ENCODE results near the gene KCNA2.
A peak's percentile ranks its signal among the peaks of the same experiment; 100 is the strongest.

KCNA2 gene

DNA sequence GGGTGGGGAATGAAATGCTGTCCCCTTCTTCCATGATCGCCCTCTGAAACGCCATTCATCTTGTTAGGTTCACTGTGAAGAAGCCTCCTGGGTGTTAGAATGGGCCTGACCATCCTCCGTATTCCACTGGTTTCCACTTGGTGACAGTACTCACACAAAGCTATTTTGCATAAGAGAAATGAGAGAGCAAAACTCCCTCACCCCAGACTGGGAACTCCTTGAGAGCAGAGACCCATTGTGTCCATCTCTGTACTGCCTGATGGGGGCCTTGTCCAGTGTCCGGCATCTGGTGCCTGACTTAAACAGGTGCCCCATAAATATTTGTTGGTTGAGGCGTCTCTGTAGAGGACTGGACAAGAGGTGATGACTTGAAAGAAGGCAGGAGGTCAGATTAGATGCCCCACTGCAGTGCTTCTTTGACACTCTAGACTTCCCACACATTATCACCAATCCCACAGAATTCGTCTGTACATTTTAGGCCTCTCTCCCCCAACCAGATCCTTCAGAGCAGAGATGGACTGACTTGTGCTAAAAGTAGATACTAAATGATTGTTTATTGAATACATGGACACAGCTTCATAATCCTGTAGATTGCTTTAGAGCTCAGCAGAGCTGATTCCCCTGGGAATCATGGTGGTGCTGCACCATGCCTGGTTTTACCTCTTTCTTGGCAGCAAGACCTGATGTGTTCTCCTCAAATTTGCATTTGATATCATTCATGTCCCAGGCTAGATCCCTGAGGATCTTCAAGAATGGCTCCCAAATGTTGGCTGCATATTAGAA is 22.4 kb upstream of the KCNA2 start:
- no peak for DNase-seq

DNA sequence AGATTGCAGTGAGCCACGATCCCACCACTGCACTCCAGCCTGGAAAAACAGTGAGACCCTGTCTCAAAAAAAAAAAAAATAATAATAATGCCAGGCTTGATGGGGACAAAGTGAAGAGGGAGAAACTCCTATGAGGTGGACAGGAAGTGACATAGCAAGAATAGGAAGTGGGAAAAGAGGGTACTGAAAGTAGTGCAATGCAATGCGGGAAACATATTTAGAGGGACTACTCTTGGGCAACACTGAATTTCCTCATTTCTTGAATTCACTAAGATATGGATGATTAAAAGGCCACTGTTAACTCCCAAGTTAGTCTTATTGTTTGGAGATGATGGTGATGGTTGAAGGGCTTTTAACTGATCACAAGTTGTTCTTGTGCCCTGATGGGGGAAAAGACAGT is 21.6 kb upstream of the KCNA2 start:
- DNase-seq = no peak

DNA sequence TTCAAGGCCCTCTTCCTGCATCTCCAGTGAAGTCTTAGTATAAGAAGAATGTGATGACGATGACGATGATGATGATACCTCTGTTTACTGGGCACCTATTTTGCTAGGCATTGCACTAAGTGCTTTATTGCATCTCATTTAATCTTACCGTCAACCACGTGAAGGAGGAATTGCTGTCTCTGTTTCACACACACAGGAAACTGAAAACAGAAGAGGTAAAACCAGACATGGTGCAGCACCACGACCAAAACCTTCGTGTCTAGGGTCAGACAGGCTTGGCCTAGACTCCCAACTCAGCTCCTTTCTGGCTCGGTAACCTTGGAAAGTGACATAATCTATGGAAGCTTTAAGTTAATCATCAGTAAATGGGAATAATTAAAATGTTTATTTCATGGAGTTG is 20.7 kb upstream of the KCNA2 start:
- DNase-seq = no peak

DNA sequence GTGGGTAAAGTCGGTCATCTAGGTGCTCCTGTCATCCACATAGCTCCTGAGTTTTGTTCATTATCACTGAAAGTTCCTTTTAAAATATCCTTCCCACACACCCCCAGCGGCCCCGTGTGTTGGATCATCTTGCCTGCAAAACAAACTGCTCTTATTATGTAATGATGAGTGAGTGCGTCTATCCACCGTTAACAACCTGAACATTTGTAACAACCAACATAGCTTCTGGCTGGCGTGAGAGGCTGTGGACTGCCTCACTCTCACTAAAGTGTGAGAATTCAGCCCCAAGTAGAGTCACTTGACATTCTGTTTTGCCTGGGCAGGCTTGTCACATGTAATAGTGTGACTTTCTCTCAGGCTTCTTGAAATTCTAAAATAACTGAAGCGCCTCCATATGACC is 14.5 kb upstream of the KCNA2 start:
- DNase-seq = no peak

DNA sequence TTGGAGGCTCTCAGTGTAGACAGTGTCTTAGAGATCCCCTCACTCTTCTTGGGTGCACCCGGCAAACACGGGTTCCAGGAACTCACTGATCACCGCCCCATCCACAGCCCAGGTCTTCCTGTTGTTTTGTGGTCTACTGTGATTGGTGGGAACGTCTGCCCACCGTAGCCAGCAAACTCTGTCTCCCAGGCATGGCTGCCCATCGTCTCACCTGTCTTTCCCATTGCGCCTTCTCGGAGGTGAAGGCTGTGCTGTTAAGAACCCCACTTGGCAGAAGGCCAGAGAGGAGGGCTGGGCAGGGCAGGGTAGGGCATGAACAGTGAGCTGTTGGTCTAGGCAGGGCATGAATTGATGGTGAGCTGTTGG is 14.1 kb upstream of the KCNA2 start:
- no peak for DNase-seq

DNA sequence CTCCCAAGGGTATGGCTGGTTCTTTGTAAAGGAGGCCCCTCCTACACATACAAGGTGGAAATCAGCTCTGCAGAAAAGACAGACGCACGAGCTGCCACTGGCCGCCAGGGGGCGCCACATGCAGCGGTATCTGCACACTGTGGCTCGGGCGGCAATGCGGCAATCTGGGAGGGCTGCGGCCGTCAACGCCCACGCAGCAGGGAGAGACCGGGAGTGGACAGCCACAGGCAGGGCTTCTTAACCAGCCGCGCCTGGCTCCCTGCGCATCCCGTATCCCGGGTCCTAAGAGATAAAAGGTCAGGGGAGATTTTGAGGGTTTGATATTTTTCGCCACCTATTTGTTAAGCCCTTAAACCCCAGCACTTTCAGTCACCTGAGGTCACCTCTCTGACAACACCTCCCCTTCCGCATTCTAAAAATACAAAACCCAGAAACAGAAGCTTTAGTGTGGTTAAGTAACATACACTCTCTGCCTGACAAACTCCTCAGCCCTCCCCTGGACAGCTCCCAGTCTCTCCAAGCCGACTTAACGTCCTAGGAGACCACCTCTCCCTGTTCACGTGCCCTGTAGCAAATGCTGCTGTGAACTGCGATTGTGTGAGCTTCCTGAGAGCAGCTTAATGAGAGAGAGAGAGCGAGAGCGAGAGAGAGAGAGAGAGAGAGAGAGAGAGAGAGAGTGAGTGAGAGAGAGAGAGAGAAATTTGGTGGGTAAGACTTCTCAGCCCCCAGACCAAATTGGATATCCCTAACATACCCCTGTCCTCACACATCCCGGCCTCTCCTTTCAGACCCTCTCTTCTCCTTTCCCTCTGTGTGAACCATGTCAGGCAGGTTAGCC is 13.5 kb upstream of the KCNA2 start:
- DNase-seq = peak; percentile 53

DNA sequence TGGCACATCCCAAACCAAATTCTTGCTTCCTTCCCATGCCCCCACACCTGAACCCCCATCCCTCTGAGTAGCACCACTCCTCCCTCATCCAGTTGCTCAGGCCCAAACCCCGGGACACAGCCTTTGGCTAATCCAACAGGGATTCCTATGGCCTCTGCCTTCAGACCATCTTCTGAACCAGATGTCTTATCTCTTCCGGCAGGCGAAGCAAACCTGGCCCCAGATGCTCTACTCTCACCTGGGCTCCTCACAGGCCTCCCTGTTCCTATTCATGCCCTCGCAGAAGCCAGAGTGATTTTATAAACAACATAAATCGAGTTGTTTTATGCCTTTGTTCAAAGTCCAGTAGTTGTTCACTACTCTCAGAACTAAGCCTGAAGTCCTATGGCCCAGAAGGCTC is 12.5 kb upstream of the KCNA2 start:
- no peak for DNase-seq

DNA sequence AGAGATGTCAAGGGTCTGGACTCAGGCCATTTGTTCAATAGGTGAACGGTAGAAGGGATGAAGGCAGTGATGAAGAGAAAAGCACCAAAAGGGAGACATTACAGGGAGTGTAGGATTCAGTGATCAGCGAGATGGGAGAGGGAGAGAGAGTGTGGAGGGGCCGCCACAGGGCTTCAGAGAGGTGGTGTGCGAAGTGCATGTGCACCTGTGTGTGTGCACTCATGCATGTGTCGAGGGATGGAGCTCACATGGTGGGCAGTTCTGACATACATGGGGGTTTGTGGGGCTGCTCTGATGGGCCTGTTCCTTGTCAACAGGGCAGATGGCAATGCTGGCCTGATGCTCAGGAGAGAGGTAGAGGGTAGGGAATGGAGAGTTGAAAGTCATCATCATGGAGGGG is 11.4 kb upstream of the KCNA2 start:
- DNase-seq = no peak

DNA sequence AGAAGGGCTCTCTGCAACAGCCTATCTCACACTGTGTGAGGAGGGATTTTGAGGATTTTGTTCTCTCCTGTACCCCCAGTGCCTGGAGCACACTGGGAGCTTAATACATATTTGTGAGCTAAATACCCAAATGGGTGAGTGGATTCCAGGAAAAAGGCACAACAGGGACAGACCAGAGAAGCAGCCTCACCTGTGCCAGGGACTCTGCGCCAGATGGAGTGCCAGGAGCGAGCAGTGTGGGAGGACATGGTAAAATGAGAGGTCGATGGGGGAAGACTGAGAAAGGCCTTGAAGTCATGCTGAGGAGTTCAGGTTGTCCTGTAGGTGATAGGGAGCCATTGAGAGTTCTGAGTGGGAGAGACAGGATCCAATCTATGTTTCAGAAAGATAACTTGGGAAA is 11.0 kb upstream of the KCNA2 start:
- no peak for DNase-seq

DNA sequence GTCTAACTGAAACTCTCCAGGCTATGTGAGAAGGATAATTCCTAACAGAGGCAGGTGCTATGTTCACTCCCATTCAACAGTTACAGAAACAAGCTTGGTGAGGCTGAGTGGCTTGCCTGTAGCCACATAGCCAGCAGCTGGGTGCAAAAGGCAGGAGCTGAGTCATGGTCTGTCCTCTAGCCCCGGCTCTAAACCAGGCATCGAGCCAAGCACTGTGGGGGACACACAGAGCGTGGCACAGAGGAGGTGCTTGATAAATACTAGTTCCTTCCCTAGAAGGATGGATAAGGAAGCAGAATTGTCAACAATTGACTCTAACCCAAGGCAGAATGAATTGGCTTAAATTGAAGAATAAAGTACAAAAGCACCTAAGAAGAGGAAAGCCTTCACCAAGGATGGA is 10.4 kb upstream of the KCNA2 start:
- peak; percentile 12 for DNase-seq

DNA sequence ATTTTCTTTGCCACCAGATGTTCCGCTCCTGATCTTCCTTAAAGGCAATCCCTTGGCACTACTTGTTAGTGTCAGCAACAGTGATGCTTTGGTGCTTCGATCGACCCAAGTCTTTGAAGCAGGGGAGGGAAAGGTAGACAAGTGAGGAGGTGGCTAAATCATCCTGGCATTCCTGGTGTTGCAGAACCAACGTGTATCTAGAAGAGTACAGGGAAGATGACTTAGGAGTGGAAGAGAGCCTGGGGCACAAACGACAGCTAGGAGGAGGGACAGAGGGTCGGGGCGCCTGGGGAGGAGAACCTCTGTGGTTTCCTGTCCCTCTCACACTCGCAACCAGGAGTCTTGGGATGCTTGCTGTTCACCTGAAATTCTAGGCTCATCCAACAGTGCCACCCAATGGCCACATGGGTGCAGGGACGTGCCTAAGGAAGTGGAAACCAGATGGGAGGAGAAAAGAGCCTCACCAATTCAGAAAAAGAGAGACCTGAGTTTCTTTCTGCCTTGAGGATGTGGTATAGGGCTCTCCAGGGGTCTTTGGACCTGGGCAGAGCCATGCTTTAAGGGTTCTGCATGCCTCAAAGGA is 9.5 kb upstream of the KCNA2 start:
- peak; percentile 43 for DNase-seq

DNA sequence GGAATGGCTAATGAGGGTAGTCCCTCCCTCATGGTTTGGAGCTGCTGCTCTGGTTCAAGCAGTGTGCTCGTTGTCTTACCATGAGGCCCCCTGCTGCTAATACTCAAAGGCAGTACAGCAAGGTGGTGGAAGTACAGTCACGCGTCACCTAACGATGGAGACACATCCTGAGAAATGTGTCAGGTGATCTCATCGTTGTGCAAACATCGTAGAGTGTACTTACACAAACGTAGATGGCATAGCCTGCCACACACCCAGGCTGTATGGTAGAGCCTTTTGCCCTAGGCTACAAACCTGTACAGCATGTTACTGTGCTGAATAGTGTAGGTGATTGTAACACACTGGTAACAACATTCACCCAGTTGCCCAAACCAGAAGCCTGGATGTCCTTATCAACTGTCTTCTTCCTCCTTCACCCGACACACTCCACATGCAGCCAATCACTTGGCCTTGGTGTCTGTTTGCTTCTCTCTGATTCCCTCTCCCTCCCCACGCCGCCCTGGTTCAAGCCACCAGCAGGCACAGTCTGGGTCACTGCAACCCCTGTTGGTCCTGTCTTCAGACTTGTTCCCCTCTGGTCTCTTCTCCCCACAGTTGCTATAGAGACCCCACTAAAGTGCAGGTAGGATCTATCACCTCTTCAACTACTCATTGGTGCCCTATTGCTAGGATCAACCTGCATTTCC is 6.0 kb upstream of the KCNA2 start:
- no peak for DNase-seq

DNA sequence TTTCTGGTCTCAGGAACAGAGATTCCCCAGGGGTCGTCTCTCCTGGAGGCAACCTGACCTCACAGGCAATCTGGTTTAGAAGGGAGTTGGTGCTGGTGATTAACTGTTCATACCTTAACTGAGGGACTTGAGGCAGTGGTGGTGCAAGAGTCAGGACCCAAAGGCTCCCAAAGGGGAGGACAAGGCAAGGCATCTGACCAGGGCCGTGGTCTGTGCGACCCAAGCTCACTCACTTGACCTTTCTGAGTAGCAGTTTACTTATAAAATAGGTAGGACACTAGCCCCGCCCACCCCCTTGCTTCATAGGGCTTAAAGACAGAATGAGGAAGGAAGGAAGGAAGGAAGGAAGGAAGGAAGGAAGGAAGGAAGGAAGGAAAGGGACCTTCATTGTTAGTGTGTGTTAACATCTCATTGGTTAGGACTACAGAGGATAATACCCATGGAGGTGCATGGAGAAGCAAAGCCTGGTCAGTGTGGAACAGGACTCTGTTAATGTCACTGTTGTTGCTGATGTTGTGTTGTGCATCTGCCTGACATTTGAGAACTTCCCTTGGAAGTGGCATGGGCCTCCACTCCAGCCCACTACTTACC is 4.6 kb upstream of the KCNA2 start:
- DNase-seq = no peak

DNA sequence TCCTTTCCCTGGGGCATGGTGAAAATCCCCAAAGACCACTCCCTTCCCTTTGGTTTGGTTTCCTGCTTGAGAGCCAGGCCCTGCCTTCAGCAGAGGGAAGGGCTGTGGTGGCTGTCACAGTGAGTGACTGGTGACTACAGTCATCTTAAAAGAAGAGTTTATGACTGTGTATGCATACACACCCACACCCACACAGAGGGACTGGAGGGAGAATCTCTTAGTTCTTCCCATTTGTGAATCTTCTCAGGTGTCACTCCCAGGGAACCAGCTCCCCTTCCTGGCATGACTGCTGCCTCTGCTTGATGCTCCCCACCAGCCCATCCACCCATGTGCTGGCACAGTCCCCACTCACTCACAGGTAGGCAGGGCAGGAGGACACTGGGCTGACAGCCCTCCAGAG is 3.9 kb upstream of the KCNA2 start:
- DNase-seq = no peak

DNA sequence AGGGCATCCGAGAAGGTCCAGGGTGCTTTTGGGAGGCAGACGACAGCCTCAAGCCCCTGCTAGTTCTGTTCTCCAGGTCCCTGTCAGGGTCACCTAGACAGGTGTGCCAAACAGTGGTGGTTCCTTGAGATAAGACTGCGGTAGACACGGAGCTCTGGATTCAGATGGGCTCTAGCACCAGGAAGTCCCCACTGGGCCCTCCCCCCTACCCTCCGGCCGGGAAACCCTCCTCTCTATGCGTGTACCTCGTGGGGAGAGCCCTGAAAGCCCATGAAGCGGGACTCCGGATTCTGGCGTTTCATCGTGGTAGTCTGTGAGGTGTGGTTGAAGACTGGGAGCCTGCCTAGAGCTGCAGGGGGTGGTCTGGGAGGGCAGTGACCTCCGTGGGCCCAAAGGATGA is 2.1 kb upstream of the KCNA2 start:
- no peak for DNase-seq

DNA sequence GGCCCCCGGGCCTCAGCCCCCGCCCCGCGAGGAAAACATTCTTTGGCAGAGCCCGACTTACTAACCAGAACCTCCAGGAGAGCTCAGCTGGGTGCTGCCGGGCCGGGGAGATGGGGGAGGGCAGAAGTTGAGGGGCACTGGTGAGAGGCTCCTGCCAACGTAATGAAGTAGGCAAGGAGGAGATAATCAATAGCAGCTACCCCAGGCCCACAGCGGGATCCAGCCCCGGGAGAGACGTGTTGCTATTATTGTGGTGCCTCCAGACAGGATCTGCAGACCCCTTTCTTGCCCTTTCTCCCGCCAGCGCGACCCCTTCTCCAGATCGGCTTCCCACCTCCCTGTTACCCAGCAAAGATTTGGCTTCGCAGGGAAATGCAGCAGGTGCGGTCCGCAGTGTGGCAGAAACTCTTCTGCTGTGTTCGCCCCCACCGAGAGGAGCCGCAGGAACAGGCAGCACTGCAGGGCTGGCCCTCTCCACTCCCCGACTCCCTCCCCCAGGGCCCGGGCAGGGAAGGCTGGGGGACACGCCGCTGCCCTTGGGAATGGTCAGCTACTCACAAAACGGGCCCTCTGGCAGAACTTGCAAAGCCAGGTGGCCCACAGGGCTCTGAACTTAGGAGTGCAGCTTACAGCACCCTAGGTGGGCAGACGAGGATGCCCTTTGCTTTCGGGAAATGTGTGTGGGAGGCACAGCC is 1.5 kb upstream of the KCNA2 start:
- DNase-seq = no peak

DNA sequence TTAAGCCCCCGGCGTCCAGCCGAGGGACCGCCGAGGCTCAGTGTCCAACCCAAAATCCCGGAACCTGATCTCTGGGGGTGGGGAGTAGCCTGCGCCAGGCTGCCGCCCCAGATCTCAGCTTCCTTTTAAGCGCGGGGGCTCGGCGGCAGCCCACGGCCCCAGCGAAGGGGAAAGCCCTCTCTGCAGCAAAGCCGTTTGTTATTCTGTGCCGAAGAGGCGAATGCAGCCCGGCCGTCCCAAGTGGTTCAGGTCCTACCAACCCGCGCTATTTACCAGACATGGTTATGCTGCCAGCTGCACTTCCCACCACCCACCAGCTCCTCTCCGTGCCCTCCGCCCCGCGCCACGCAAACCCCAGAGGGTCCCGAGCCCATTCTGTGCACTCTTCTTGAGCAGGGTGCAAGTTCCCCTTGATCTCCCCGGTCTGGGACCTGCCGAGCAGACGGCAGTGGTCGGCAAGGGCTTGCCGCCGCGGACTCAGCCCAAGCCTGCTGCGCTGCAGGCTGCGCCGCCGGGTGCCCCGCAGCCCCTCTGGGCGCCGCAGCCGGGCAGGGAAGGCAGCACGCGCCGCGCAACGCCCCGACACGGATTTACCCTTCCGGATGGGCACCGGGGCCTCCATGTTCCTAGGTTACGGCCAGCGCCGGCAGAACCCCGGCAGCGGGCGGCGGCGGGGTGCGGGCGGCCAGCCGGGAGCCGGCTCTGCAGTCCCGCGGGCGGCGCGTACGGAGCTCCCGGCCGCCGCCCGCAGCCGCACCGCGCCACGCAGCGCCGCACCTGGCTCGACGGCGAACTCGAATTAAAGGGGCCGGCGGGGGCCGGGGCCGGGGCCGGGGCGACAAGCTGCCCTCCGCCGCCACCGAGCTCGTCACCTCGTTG is 738 bp upstream of the KCNA2 start:
- DNase-seq = no peak

DNA sequence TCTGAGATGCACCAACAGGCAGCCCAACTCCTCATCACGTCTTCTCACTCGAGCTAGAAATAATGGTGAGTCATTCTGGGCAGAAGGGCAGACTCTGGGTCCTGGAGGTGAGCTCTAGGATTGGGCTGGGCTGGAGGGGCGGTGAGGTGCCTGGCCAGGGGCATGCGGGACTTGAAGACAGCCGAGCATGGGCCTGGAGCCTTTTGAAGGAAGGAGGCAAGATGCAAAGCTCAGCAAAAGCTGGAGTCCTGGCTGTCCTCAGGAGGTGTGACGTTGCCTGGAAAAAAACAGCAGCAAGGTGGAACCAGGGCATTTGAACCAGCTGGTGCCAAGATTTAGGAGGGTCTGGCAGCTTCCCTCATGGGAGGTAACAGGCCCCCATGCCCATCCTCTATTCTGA is 712 bp downstream of the KCNA2 start:
- DNase-seq = no peak

DNA sequence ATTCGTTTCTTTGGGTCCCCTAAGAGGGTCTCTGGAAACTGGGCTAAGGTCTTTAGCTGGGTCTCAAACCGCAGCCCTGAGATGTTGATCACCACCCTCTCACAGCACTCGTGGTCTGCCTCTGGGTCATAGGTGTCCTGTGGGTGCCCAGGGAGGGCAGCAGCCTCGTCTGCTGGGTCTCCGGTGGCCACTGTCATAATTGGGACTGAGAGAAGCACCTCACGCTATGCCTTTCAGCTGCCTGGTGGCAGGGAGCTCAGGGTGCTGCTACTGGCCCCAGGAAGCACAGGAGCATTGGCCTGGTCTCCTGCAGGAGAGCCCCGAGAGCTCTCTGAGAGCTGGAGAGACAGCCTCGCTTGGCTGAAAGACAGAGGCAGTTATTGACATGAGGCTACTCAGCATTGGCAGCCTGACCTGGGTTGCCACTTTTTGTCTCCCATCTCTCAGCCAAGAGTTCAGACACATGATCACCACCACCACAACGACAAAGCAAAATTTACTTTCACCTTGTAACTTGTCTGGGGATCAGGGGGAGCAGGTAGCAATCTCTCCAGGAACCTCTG is 1.5 kb downstream of the KCNA2 start:
- DNase-seq = no peak

DNA sequence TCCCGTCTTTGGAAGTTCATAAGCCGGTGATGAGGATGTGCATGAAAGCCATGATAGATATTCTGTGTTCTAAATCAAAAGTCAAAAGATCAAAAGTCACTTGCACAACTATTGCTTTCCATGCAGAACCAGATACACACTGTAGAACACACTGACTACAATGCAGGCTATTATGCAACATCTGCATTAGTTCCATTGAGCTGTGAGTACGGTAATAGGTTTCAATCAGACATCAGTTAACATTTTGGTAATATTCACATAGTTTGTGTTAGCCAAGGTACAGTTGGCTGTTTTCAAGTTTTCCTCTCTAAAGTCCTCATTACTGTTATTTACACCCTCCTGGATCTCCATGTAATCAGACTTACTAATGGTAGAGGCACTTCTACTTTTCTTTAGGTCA is 3.1 kb downstream of the KCNA2 start:
- DNase-seq = no peak

DNA sequence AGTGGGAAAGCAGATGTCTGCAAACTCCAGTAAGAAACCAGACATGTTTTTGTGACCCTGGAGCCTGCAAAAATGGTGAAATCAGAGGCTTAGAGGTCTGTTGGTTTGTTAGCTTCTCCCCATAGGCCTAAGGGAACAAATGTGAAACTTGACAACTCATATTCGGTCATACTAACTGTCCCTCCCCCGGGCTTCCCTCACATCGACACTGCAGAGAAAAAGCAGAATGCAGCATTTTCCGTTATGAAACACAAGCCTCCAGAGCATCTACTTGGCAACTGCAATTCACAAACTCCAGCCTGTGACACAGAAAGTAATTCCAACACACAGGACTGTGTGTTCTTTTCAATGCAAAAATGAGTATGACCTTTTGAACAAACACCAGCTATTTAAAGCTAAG is 3.7 kb downstream of the KCNA2 start:
- no peak for DNase-seq
